NCI-H526 treated with DMSO at 0.1 percent for 48 hours (cell line): ENCODE results near the gene NLRP2B.
"Not testable (repeated sequence)": the region's sequence is repeated elsewhere in the genome, so short reads cannot be mapped to it uniquely, and the experiment has no call there.

Source experiments
- DNase-seq: peaks from one replicate; lab custom pipeline; 2025; lab: John Stamatoyannopoulos, UW

Gene NLRP2B

DNA sequence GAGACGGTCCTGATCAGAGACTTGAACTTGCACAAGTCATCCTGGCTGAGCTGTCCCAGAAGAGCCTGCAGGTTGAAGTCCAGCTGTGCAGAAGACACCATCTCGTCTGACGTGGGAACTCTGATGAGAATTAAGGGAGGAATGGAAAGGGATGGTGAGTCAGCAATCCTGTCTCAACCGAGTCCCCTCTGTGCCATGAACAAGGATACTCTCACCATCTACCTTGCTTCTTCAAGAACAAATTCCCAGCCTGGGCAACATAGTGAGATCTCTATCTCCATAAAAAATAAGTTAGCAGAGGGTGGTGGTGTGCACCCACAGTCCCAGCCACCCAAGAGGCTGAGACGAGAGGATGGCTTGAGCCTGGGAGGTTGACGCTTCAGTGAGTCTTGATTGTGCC lies at the start of gene NLRP2B:
TSS of gene NLRP2B (minus strand) at position 101 of the 400 bp plus-strand sequence.
- DNase-seq = no peak

DNA sequence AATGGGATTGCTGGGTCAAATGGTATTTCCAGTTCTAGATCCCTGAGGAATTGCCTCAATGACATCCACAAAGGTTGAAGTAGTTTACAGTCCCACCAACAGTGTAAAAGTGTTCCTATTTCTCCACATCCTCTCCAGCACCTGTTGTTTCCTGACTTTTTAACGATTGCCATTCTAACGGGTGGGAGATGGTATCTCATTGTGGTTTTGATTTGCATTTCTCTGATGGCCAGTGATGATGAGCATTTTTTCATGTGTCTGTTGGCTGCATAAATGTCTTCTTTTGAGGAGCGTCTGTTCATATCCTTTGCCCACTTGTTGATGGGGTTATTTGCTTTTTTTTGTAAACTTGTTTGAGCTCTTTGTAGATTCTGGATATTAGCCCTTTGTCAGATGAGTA lies 45.9 kb upstream of the NLRP2B start:
- DNase-seq = not testable (repeated sequence)

DNA sequence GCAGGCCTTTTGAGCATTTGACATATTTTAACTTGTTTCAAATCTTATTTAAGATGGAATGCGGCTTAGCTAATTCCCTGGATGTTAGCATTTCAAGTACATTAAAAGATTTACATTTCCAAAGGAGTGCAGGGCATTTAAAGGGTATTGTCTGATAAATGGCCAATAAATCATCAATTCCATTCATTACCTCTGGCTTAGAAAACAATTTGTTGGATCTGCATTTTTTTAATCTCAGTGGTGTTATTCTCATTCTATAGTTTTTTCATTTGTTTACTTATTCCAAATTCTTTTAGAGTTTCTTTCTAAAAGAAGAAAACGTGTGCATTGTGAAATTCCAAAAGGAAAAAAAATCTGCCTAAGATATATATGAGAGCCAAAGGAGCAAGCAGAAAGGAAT lies 1.3 kb upstream of the NLRP2B start:
- DNase-seq = no peak

DNA sequence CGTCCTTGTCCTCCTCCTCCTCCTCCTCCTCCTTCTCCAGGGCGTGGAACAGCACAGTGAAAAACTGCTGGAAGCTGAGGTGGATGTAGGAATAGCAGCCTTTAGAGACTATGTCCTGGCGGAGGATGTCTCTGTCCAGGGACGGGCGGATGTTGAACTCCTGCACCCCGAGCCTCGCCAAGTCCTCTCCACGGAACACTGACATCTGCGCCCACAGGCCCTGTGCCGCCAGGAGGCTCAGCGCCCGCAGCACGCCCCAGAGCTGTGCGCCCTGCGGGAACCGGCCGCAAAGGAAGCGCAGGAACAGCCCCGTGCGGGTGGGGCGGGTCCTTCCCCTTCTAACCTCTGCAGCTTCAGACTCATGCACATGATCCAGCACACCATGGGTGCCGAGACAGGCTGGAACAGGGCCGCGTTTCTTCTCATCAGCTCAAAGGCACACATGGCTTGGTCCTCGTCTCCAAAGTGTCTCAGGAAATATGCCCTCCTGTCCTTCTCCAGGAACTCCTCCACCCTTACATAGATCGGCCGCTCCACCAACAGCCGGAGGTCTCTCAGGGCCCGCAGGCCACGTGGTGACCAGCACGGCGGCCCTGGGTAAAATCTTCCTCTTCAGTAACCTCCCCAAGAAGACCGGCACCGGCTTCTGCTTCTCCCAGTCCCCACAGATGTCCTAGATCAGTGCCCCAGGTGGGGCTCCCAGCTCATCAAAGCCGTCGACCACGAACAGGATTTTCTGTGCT lies 1.2 kb downstream of the NLRP2B start:
- DNase-seq = no peak

DNA sequence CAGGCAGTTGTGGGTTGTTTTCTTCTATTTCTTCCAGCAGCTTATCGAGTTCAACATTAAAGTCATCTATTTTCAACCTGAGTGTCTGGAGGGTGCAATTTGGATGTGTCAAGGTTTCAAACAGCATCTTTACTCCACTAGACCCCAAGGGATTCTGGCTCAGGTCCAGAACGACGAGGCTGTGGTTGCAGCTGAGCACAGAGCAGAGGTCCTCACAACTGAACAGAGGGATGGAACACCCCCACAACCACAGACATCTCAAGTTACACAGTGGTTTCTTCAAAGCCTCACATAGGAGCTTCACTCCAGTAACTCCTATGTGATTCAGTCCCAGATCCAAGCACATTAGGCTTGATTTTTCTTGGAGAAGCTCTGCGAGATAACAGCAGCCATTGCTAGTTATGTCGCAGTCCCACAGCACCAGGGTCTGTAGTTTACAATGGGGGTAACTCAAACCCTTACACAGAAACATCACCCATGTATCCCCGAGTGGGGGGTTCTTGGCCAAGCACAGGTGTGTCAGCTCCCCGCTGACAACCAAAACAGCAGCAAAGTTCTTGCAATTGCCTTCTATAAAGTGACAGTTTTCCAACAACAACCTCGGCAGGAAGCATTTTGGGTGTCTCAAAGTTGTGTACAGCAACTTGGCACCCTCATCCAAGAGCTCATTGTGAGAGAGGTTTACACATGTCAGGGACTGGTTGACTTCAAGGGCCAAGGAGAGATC lies 2.8 kb downstream of the NLRP2B start:
- no peak for DNase-seq

DNA sequence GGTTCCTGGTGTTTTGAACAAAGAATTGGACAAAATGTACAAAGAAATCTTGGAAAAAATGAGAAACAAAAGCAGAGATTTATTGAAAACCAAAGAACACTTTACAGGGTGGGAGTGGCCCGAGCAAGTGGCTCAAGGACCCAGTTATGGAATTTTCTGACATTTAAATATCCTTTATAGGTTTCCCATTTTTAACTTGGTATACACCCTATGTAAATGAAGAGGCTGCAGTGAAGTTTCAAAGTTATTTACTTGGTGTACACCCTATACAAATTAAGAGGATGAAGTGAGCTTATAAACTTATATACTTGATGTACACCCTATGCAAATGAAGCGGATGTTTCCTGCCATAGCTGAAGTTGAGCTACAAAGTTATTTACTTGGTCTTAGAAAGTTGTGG lies 4.7 kb downstream of the NLRP2B start:
- no peak for DNase-seq

DNA sequence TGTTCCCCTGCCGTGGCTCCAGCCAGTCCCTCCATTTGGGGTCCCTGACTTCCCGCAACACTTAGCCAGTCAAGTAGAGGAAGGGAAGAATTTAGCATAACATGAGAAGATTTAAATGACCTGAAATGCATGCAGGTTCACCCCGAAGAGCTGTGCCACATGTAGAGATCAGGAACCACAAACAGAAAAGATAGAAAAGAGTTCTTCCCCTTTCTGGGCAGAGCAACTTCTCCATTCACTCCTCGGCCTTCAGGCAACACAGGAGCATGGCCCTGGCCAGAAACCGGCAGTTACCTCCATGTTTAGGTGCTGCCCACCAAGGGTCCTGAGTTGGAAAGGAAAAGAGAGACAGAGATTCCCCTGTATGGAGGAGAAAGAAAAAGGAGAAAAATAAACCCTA lies 5.2 kb downstream of the NLRP2B start:
- DNase-seq = no peak

DNA sequence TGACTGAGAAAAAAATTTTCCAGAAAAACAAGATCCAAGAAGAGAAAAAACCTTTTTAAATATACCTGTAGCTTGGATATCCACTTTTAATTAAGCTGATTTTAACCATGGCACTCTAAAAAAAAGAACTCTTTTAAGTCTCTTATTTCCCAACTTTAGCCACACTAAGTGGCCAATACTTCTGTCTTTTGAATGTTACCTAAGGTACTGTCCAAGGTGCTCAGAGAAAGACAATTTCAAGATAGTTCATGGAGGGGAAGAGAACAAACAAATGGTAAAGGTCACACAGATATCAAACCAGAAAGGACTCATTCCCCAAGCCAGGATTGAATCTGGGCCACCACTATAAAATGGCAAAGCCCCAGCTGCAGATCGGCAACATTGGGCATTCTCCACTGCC lies 10.1 kb downstream of the NLRP2B start:
- no peak for DNase-seq

DNA sequence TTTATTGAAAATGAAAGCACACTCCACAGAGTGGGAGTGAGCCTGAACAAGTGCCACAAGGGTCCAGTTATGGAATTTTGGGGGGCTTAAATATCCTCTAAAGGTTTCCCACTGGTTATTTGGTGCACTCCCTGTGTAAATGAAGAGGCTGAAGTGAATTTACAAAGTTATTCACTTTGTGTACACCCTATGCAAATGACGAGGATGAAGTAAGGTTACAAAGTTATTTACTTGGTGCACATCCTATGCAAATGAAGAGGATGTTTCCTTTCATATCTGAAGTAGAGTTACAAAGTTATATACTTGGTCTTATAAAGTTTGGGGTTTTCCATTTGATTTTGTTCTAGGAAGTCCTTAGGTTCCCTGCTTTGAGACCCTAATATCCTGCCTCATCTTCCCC lies 13.1 kb downstream of the NLRP2B start:
- no peak for DNase-seq

DNA sequence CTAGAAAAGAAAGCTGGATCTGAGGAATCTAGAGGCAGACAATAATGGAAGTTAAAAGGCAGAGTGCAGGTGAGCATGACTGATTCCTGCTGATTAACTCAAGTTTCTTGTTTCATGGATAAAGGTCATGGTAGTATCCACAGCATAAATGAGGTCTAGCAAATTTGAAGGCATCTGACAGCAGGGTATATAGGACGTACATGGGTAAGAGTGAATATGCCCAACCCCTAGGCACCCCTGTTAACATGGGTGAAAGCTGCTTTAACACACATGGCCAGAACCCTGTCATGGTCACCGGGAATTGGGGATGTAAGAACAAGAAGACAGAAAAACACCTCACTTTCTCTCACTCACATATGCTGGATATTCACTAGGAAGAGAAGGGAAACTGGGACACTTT lies 25.0 kb downstream of the NLRP2B start:
- no peak for DNase-seq

DNA sequence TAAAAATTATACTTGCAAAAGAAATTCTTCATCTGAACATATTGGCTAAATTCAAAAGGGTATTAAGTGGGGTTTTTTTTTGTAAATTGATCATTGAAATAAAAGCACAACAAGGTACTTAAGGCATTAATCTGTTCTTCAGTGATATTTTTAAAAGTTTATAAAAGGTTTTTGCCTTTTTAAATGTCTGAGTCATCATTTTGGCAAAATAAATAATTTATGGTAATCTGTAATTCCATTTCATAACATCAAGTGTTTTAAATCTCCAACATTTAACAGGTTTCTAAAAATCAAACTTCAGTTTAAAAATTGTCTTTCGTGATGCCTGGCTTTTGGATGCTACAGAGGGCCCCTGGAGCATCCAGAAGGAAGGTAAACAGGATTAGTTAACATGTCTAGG lies 27.4 kb downstream of the NLRP2B start:
- no peak for DNase-seq

DNA sequence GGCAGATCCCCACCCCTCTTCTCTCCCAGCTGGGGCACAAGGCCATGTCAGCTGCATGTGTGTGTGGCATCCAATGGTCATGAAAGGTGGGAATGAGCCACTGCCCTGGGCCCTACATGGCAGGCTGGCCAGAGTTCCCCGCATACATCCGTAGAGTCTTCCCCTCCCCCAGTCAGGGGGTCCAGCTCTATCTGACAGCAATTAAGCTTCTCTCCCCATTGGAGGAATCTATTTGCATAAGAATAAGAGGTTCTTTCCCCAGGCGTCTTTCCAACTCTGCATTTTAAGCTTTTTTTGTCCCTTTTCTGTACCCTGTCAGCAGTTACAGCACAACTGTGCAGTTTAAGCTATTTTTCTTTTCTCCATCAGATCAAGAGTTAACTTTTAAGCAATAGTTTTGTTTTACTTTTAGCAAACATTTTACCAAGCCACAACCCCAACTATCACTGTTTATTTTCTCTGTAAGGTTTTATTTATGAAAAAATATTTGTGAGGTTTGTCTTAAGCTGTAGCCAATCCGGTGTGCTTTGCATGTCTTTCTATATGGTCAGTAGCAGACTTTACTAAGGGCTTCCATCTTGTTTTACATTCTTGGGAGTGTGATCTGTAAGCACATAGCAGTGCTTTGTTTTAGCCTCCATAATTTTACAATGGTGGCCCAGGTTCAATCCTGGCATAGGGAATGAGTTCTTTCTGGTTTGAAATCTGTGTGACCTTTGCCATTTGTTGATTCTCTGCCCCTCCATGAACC lies 28.7 kb downstream of the NLRP2B start:
- DNase-seq = no peak

DNA sequence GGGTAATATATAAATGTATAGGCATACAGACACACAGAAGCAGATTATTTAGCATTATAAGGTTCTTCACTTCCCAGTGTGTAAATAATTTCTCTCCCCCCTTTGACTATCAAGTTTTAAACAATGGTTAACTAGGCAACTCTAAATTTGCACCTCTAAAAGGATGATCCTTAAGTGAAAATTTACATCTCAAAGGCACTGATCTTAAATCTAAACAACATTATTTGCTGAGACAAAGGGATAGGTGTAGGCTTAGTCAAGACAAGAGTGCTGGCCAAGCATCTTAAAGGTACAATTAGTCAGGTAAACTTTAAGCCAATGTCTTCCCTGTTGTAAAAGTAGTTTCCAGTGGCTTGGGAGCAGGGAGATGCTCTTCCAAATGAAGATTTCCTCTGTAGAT lies 33.0 kb downstream of the NLRP2B start:
- no peak for DNase-seq

DNA sequence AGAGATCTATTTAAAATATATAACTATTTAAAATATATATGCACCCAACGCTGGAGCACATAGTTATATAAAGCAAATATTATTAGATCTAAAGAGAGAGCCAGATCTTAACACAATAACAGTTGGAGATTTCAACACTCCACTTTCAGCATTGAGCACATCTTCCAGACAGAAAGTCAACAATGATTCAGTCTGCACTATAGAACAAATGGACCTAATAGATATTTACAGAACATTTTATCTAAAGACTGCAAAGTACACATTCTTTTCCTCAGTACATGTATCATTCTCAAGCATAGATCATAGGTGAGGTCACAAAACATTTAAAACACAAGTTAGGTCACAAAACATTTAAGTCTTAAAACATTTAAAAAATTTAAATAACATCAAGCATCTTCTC lies 36.4 kb downstream of the NLRP2B start:
- no peak for DNase-seq

DNA sequence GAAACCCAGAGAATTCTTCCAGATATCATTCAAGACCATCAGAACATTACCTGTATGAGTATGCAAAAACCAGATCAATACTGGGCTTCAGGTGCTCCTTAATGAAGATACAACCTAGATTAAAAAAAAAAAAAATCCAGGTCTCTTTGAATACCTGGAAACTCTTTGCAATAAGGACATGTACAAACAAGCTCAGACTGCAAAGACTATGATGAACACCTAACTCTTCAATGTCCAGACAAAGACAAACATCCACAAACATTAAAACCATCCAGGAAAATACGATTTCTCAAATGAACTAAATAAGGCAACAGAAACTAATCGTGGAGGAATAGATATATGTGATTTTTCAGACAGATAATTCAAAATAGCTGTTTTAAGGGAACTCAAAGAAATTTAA lies 38.7 kb downstream of the NLRP2B start:
- DNase-seq = no peak

DNA sequence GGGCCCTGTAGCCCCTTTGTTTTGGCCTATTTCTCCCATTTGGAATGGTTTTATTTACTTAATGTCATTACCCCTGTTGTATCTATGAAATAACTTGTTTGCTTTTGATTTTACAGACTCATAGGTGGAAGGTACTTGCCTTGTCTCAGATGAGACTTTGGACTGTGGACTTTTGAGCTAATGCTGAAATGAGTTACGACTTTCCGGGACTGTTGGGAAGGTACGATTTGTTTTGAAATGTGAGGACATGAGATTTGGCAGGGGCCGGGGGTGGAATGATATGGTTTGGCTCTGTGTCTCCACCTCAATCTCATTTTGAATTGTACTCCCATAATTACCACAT lies 39.4 kb downstream of the NLRP2B start:
- no peak for DNase-seq

DNA sequence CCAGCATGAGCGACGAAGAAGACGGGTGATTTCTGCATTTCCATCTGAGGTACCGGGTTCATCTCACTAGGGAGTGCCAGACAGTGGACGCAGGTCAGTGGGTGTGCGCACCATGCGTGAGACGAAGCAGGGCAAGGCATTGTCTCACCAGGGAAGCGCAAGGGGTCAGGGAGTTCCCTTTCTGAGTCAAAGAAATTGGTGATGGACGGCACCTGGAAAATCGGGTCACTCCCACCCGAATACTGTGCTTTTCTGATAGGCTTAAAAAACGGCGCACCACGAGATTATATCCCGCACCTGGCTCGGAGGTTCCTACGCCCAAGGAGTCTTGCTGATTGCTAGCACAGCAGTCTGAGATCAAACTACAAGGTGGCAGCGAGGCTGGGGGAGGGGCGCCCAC lies 50.6 kb downstream of the NLRP2B start:
- DNase-seq = not testable (repeated sequence)
